ENCODE data around the gene SLC2A4RG.
"Not testable (repeated sequence)": the region's sequence is repeated elsewhere in the genome, so short reads cannot be mapped to it uniquely, and the experiment has no call there.

SLC2A4RG gene

GRCh38 chr20:63714858-63715257 lies 24.7 kb upstream of the SLC2A4RG start:
- no peak for DNase-seq

DNA sequence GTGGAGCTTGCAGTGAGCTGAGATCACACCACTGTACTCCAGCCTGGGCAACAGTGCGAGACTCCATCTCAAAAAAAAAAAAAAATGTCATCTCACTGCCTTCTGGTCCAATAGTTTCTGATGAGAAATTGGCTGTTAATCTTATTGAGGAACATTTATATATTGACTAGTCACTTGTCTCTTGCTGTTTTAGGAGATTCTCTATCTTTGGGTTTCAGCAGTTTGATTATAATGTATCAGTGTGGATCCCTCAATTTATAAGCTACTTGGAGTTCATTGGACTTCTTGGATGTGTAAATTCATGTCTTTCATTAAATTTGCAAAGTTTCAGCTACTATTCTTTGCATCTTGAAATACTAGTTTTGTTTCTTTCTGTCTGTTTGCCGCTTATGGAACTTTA lies 20.6 kb upstream of the SLC2A4RG start:
- DNase-seq: no peak

- DNase-seq: not testable (repeated sequence)
Observed at GRCh38 chr20:63722967-63723622, 16.5 kb upstream of the SLC2A4RG start.

- DNase-seq: not testable (repeated sequence)
Observed at GRCh38 chr20:63730189-63730733, 9.3 kb upstream of the SLC2A4RG start.

GRCh38 chr20:63731410-63731809 lies 8.2 kb upstream of the SLC2A4RG start:
- no peak for DNase-seq

DNA sequence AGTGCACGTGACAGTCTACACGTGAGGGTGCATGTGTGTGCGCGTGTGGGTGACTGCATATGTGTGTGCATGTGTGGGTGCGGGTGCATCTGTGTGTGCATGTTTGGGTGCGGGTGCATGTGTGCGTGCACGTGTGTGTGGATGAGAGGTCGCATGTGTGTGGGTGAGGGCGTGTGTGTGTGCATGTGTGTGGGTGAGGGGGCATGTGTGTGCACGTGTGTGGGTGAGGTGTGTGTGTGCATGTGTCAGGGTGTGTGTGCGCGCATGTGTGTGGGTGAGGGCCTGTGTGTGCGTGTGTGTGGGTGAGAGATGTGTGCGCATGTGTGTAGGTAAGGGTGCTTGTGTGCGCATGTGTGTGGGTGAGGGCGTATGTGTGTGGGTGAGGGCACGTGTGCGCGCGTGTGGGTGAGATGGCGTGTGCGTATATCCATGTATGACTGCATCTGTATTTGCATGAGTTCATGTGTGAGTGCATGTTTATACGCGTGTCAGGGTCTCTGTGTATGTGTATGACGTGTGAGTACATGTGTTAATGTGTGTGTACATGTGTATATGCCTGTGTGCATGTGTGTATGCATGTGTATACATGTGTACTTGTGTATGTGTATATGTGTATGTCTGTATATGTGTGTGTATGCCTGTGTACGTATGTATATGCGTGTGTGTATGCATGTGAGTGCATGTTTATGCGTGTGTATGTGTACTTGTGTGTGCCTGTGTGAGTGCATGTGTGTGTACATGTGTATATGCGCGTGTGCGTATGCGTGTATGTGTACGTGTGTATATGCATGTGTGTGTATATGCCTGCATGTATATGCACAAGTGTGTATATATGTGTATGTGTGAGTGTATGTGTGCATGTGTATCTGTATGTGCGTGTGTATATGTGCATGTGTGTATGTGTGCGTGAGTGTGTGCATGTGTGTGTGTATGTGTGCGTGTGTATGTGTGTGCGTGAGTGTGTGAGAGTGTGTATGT lies 7.2 kb upstream of the SLC2A4RG start:
- no peak for DNase-seq

- DNase-seq: no peak
Observed at GRCh38 chr20:63733117-63733516, 6.5 kb upstream of the SLC2A4RG start.

- no peak for DNase-seq
Observed at GRCh38 chr20:63733579-63734081, 5.9 kb upstream of the SLC2A4RG start.

DNA sequence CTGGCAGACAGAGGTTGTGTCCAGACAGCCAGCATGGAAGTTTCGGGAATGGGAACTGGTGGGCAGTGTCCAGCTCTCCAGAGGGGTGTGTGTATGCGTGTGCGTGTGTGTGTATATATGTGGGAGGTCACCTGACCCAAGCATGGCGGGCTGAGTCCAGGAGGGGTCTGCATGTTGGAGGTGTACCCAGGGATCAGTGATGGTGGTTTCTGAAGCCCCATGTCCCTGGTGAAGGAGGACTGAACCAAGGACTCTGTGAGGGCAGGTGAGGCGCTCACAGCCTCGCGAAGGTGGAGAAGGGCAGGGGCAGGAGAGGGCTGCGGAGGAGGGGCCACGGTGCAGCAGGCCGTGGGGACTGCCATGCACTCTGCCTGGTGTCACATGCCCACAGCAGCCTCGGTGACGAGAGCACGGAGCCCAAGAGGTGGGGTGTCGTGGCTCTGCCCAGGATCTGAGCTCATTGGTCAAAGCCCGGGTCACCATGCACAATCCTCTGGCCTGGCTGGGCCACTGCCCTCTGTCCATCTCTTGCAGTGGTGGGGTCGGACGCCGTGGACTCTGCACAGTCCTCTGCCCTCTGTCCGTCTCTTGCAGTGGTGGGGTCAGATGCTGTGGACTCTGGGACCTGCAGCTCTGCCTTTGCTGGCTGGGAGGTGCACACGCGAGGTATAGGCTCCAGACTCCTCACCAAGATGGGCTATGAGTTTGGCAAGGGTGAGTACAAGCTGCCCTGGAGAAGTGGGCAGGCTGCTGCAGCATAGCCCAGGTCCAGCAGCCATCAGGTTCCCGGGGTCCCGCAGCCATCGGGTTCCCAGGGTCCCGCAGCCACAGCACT lies 5.2 kb upstream of the SLC2A4RG start:
- DNase-seq: no peak

GRCh38 chr20:63734946-63735858 lies 4.4 kb upstream of the SLC2A4RG start:
- DNase-seq: no peak

- no peak for DNase-seq
Observed at GRCh38 chr20:63735859-63736718, 3.5 kb upstream of the SLC2A4RG start, which contains the start of gene LIME1. LIME1 (plus strand) TSS chr20:63736664; CDS start chr20:63737550, 886 bp downstream.

DNA sequence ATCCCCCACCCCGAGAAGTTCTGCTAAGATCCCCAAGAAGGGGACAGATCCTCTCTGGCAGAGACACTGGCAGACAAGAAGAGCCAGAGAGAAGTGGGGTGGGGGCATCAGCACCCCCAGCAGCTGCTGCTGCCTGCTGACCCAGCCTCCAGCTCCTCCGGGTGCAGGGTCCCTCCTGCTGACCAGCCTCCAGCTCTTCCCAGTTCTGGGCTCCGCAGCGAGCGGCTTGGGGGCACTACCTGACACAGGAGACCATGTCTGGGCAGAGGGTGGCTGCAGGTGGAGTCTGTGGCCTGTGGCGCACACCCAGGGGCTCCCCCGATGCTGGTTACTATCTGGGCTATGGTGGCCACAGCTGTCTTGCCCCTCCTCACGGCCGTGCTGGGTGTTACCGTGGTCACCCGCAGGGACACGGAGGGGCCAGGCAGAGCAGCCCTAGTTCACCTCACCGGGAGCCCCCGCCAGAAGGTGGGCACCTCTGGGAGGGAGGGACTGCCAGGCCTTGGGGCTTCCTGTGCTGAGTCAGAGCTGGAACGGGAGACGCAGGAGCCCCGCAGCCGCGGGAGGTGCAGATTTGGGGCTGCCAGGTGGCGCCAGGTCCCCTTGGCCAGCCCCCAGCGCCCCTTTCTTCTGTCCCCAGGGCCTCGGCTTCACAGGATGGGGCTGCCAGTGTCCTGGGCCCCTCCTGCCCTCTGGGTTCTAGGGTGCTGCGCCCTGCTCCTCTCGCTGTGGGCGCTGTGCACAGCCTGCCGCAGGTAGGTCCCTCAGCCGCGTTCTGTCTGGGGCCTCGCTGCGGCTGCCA lies 2.5 kb upstream of the SLC2A4RG start:
- DNase-seq: no peak

- DNase-seq: no peak
Observed at GRCh38 chr20:63737695-63737944, 2.0 kb upstream of the SLC2A4RG start.

DNA sequence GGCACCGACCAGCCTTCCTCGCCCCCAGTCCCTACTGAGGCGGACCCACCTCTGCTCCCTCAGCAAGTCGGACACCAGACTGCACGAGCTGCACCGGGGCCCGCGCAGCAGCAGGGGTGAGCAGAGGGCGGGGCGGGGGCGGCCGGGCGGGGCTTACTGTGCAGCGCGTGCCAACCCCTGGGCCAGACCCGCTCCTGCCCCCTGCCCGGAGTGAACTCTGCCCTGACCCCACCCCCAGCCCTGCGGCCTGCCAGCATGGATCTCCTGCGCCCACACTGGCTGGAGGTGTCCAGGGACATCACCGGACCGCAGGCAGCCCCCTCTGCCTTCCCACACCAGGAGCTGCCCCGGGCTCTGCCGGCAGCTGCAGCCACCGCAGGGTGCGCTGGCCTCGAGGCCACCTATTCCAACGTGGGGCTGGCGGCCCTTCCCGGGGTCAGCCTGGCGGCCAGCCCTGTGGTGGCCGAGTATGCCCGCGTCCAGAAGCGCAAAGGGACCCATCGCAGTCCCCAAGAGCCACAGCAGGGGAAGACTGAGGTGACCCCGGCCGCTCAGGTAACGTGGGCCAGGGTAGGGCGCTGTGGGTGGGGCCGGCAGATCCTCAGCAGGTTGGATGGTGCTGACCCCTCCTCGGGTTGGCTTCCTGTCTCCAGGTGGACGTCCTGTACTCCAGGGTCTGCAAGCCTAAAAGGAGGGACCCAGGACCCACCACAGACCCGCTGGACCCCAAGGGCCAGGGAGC lies 1.5 kb upstream of the SLC2A4RG start:
- DNase-seq: no peak

GRCh38 chr20:63738687-63739129 lies 868 bp upstream of the SLC2A4RG start:
- peak; percentile 11 for DNase-seq

GRCh38 chr20:63740070-63740626 lies 572 bp downstream of the SLC2A4RG start:
- peak; percentile 43 for DNase-seq

GRCh38 chr20:63740627-63741353 lies 1.2 kb downstream of the SLC2A4RG start:
- peak; percentile 87 for DNase-seq

DNA sequence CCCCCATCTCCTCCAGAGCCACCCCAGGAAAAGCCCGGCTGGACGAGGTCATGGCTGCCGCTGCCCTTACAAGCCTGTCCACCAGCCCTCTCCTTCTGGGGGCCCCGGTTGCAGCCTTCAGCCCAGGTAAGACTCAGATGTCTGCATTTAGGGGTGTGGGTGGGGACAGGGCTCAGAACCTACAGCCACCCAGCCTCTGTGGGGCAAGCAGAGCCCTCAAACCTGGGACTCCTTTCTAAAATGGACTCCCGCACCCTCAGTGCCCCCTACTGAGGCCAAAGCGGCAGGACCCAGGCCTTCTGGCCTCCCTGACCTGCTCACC lies 1.7 kb downstream of the SLC2A4RG start:
- DNase-seq: no peak

Measured in fibroblast of skin of scalp (primary cell).